ENCODE results near the gene TEDC2.
"Not testable (repeated sequence)": the region's sequence is repeated elsewhere in the genome, so short reads cannot be mapped to it uniquely, and the experiment has no call there.

The TEDC2 gene

GRCh38 chr16:2429771-2430663, 29.9 kb upstream of the TEDC2 start:
- no peaks in the 10 kb centered on the region for H3K27me3 Mint-ChIP-seq
- H3K4me1 Mint-ChIP-seq: peaks cover 13 to 18% of the 10 kb centered on the region in 2 donors
- no peak for DNase-seq
- no peak overlapping the region for H3K27ac Mint-ChIP-seq
- H3K4me3 Mint-ChIP-seq: peak overlapping the region; percentile 83 to 89
- H3K36me3 Mint-ChIP-seq: peaks cover 9 to 10% of the 10 kb centered on the region in 2 donors
- peak; percentile 2 to 40 for ATAC-seq (replicated peaks)
- H3K9me3 Mint-ChIP-seq: no peaks in the 10 kb centered on the region

GRCh38 chr16:2432286-2432685, 27.6 kb upstream of the TEDC2 start:
- Mint-ChIP-seq H3K9me3 (no peaks in the 10 kb centered on the region), H3K27me3 (no peaks in the 10 kb centered on the region), H3K4me3 (no peak overlapping the region), H3K27ac (no peak overlapping the region), H3K4me1 (peaks cover 13 to 22% of the 10 kb centered on the region in 2 donors), H3K36me3 (peaks cover 15 to 18% of the 10 kb centered on the region in 2 donors)
- DNase-seq (no peak), ATAC-seq (replicated peaks) (no peak)

DNA sequence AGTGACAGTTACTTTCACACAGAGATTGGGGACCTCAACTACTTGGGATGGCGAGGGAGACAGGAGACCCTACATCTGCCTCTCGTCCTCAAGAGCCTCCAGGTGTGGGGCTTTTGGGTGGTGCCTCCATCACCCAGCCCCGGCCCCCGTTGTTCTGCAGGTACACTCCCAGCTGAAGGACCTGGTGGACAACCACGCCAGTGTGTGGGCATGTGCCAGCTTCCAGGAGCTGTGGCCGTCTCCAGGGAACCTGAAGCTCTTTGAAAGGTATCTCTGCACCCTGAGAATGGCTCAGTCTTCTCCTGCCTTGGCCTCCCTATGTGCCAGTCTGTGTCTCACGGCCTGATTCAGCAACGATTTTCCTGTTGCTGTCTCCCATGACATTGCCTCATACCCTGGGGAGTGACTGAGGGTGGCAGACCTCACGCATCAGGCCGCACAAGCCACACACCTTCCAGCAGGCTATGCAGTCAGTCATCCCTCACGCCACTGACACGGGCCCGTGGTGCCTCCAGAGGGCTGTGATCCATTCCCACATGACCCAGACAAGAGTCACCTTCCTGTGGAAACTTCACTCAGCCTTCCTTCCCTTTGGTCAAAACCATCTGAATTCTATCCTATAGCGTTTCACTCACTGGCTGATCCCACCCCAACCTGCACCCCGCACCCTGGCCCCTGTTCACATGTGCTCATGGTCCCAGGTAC, 27.0 kb upstream of the TEDC2 start:
- H3K27me3 Mint-ChIP-seq: no peaks in the 10 kb centered on the region
- H3K4me3 Mint-ChIP-seq: no peak overlapping the region
- peak overlapping the region; percentile 37 for H3K27ac Mint-ChIP-seq
- no peak for ATAC-seq (replicated peaks)
- peaks cover 13 to 24% of the 10 kb centered on the region in 2 donors for H3K4me1 Mint-ChIP-seq
- no peaks in the 10 kb centered on the region for H3K9me3 Mint-ChIP-seq
- DNase-seq: no peak
- H3K36me3 Mint-ChIP-seq: peaks cover 15 to 19% of the 10 kb centered on the region in 2 donors

DNA sequence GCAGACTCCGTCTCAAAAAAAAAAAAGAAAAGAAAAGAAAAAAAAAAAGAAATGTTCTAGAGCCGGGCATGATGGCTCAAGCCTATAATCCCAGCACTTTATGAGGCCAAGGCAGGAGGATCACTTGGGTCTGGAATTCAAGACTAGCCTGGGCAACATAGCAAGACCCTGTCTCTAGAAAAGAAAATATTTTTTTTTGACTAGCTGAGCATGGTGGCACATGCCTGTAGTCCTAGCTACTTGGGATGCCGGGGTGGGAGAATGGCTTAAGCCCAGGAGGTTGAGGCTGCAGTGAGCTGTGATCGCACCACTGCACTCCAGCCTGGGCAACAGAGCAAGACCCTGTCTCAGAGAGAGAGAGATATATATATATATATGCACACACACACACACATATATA, 24.7 kb upstream of the TEDC2 start:
- not testable (repeated sequence) for H3K27me3 Mint-ChIP-seq, H3K9me3 Mint-ChIP-seq
- H3K36me3 Mint-ChIP-seq: peaks cover 22 to 35% of the 10 kb centered on the region in 2 donors

DNA sequence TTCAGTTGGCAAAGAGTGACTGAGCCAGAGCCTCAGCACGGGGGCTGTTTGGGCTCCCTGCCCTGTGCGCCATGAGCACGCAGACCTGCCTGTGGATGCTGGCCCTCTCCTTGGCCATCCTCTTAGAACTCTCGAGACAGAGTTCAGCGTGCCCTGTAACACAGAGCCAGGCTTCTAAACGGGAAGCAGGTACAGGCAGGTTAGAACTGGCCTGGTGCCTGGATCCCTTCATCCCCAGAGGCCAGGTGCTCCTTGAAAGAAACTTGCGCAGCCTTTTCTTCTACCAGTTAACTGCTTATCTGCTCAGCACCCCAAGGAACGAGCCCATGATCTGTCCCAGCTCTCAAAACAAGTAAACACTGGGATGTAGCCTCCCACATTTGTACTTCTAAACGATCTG, 23.8 kb upstream of the TEDC2 start:
- H3K27ac Mint-ChIP-seq: no peak overlapping the region
- no peak overlapping the region for H3K4me3 Mint-ChIP-seq
- H3K36me3 Mint-ChIP-seq: peaks cover 24 to 35% of the 10 kb centered on the region in 2 donors

More for the DNA sequence above, 24.7 kb upstream of the TEDC2 start:
- H3K27ac Mint-ChIP-seq; H3K4me3 Mint-ChIP-seq; ATAC-seq (replicated peaks); DNase-seq: not testable (repeated sequence)
- H3K4me1 Mint-ChIP-seq: peaks cover 14 to 25% of the 10 kb centered on the region in 2 donors

GRCh38 chr16:2437032-2437790, 22.7 kb upstream of the TEDC2 start:
- DNase-seq (no peak), ATAC-seq (replicated peaks) (no peak)
- no peaks in the 10 kb centered on the region for H3K27me3 Mint-ChIP-seq
- peaks cover 24 to 35% of the 10 kb centered on the region in 2 donors for H3K36me3 Mint-ChIP-seq
- no peak overlapping the region for H3K4me3 Mint-ChIP-seq
- peaks cover 12 to 21% of the 10 kb centered on the region in 2 donors for H3K4me1 Mint-ChIP-seq
- no peak overlapping the region for H3K27ac Mint-ChIP-seq
- H3K9me3 Mint-ChIP-seq: peaks cover 0 to 5% of the 10 kb centered on the region in 2 donors

More for the DNA sequence above, 23.8 kb upstream of the TEDC2 start:
- Mint-ChIP-seq H3K27me3 (no peaks in the 10 kb centered on the region), H3K9me3 (peaks cover 0 to 5% of the 10 kb centered on the region in 2 donors), H3K4me1 (peaks cover 12 to 21% of the 10 kb centered on the region in 2 donors)
- DNase-seq (no peak), ATAC-seq (replicated peaks) (no peak)

GRCh38 chr16:2438121-2438520, 21.8 kb upstream of the TEDC2 start:
- H3K27ac Mint-ChIP-seq: no peak overlapping the region
- ATAC-seq (replicated peaks) (no peak), DNase-seq (no peak)
- H3K9me3 Mint-ChIP-seq: peaks cover 0 to 5% of the 10 kb centered on the region in 2 donors
- no peak overlapping the region for H3K4me3 Mint-ChIP-seq
- H3K36me3 Mint-ChIP-seq: peaks cover 21 to 32% of the 10 kb centered on the region in 2 donors
- no peaks in the 10 kb centered on the region for H3K27me3 Mint-ChIP-seq
- peaks cover 12 to 21% of the 10 kb centered on the region in 2 donors for H3K4me1 Mint-ChIP-seq

- peaks cover 22 to 28% of the 10 kb centered on the region in 2 donors for H3K36me3 Mint-ChIP-seq
- peaks cover 0 to 5% of the 10 kb centered on the region in 2 donors for H3K9me3 Mint-ChIP-seq
- no peak overlapping the region for H3K4me3 Mint-ChIP-seq
- ATAC-seq (replicated peaks) (no peak), DNase-seq (no peak)
- peaks cover 12 to 21% of the 10 kb centered on the region in 2 donors for H3K4me1 Mint-ChIP-seq
- H3K27me3 Mint-ChIP-seq: no peaks in the 10 kb centered on the region
- no peak overlapping the region for H3K27ac Mint-ChIP-seq
Observed at GRCh38 chr16:2439598-2439997, 20.3 kb upstream of the TEDC2 start.

DNA sequence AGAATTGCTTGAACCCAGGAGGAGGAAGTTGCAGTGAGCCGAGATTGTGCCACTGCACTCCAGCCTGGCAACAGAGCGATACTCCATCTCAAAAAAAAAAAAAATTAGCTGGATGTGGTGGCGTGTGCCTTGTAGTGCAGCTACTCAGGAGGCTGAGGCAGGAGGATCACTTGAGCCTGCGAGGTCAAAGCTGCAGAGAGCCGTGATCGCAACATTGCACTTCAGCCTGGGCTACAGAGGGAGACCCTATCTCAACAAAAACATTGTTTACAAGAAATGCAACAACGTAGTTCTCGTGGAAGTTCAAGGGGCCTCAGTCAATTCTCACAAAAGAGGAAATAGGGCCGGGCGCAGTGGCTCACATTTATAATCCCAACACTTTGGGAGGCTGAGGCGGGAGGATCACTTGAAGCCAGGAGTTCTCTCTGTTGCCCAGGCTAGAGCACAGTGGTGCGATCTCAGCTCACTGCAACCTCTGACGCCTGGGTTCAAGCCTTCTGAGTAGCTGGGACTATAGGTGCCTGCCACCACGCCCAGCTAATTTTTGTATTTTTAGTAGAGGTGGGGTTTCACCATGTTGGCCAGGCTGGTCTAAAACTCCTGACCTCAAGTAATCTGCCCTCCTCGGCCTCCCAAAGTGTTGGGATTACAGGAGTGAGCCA, 18.6 kb upstream of the TEDC2 start:
- not testable (repeated sequence) for ATAC-seq (replicated peaks); H3K27me3 Mint-ChIP-seq; H3K4me3 Mint-ChIP-seq; DNase-seq; H3K9me3 Mint-ChIP-seq; H3K27ac Mint-ChIP-seq
- Mint-ChIP-seq H3K4me1 (peaks cover 12 to 21% of the 10 kb centered on the region in 2 donors), H3K36me3 (peaks cover 28 to 41% of the 10 kb centered on the region in 2 donors)

GRCh38 chr16:2443555-2443954, 16.4 kb upstream of the TEDC2 start:
- ATAC-seq (replicated peaks): no peak
- H3K4me3 Mint-ChIP-seq: no peak overlapping the region
- H3K9me3 Mint-ChIP-seq: peaks cover 0 to 5% of the 10 kb centered on the region in 2 donors
- H3K36me3 Mint-ChIP-seq: peaks cover 27 to 35% of the 10 kb centered on the region in 2 donors
- H3K27ac Mint-ChIP-seq: no peak overlapping the region
- no peaks in the 10 kb centered on the region for H3K27me3 Mint-ChIP-seq
- peaks cover 12 to 16% of the 10 kb centered on the region in 2 donors for H3K4me1 Mint-ChIP-seq
- no peak for DNase-seq

DNA sequence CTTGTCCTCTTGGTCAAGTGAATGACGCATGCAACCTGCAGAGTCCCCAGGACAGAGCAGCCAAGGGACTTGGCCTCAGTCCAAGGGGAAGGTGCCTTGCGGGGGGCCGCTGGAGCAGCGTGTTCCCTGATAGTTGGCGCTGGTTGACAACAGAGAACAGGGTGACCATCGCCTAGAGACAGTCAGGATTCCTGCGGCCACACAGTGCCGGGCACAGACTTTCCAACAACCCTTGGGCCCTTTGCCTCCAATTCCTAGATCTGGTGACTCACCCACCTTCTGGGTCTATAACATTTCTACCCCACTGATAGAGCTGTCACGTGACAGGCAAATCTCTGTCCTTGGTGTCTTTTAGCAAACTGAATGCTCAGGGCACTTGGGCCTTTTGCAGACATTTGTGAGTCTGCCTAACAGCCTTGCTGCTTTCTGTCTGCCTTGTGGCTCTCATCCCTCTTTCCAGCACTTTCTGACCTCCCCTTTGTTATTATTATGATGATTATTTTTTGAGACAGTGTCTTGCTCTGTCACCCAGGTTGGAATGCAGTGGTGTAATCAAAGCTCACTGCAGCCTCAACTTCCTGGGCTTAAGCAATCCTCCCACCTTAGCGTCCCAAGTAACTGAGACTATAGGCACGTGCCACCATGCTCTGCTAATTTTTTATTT, 11.9 kb upstream of the TEDC2 start:
- peaks cover 22 to 33% of the 10 kb centered on the region in 2 donors for H3K36me3 Mint-ChIP-seq
- H3K27me3 Mint-ChIP-seq: no peaks in the 10 kb centered on the region
- H3K4me3 Mint-ChIP-seq: no peak overlapping the region
- H3K27ac Mint-ChIP-seq: no peak overlapping the region
- DNase-seq (no peak), ATAC-seq (replicated peaks) (no peak)
- H3K4me1 Mint-ChIP-seq: no peaks in the 10 kb centered on the region
- H3K9me3 Mint-ChIP-seq: no peaks in the 10 kb centered on the region

DNA sequence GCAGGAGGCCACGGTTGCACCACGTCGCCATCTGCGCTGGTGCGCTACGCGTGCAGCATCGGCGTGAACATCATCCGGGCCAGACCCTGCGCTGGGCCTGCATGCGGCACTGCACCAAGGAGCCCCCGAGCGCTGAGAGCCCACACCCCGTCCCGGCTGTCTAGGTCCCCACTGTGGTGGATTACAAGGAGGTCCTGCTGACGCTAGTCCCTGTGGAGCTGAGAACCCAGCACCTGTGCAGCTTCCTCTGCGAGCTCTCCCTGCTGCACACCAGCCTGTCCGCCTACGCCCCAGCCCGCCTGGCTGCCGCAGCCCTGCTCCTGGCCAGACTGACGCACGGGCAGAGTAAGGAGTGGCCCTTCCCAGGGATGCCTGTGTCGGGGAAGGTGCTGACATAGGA, 10.8 kb upstream of the TEDC2 start:
- Mint-ChIP-seq H3K4me1 (peaks cover 0 to 2% of the 10 kb centered on the region in 2 donors), H3K27me3 (no peaks in the 10 kb centered on the region), H3K4me3 (no peak overlapping the region), H3K27ac (no peak overlapping the region), H3K9me3 (no peaks in the 10 kb centered on the region), H3K36me3 (peaks cover 28 to 42% of the 10 kb centered on the region in 2 donors)
- no peak for ATAC-seq (replicated peaks)
- DNase-seq: no peak

- no peaks in the 10 kb centered on the region for H3K27me3 Mint-ChIP-seq
Observed at GRCh38 chr16:2450535-2450934, 9.4 kb upstream of the TEDC2 start.

More at GRCh38 chr16:2450535-2450934, 9.4 kb upstream of the TEDC2 start:
- DNase-seq: no peak
- H3K27ac Mint-ChIP-seq: no peak overlapping the region
- no peak for ATAC-seq (replicated peaks)
- H3K4me1 Mint-ChIP-seq: peaks cover 0 to 2% of the 10 kb centered on the region in 2 donors
- peaks cover 21 to 41% of the 10 kb centered on the region in 2 donors for H3K36me3 Mint-ChIP-seq
- no peaks in the 10 kb centered on the region for H3K9me3 Mint-ChIP-seq
- H3K4me3 Mint-ChIP-seq: no peak overlapping the region

Measured in stimulated activated naive B cell treated with anti-CD40 and anti-IgM and Interleukin-4, amounts not matched to agents 10 μg/mL and 1 μg/mL and 100 μg/mL, for 72 hours (primary cell).